Measurements from ENCODE around the gene TOPAZ1. TPM values are rescaled to one million over a fixed set of nuclear protein-coding genes. Genes with fewer than 3 reads are reported as not detected.

Gene TOPAZ1
- total and polyA plus RNA-seq, 2 of the 8 experiments (the other 6 are each of a cell fraction or from before 2014, with no cell fraction given), result not detected

DNA sequence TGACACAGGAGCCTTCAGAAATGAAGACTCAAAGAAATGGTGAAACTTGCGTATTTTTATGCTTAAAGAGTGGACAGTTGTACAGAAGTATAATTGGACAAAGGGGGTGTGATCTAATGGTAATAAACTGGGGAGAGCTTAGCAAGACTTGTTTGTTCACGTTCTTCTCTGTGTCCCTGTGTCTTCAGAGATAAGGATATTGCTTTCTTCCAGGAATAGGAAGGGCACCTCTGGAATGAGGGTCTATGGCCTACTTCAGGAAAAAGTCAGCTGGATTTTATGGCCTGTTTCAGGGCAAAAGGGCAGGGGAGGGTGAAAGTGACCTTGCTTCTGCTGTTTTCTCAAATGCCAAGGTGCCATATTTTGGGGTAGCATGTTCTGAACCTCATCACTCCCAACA lies 4.5 kb upstream of the TOPAZ1 start:
- Histone ChIP-seq H3K56ac (replicated peaks; ENCODE audit: insufficient read length, low read depth, low read length) (no peak overlapping the region), H3K14ac (ENCODE audit: insufficient read length) (no peak overlapping the region), H3K9ac (replicated peaks in 1 of 4; ENCODE audit: extremely low read depth in 1 of 4, low read depth in 3 of 4, low read length in 3 of 4) (no peak overlapping the region), H4K91ac (replicated peaks; ENCODE audit: insufficient read length, low read length) (no peak overlapping the region), H3K4ac (replicated peaks; ENCODE audit: insufficient read length, low read depth, low read length) (no peak overlapping the region), H2BK12ac (ENCODE audit: low read depth, low read length) (no peak overlapping the region), H4K8ac (ENCODE audit: extremely low read depth, insufficient read depth, low read length) (no peak overlapping the region), H3K27me3 (replicated peaks in 1 of 4; ENCODE audit: control insufficient read depth in 3 of 4, extremely low read depth in 1 of 4, insufficient read depth in 3 of 4, low read length in 3 of 4) (no peaks in the 10 kb centered on the region), H3K4me2 (ENCODE audit: insufficient read depth in 1 of 2, low read depth in 2 of 2, low read length in 2 of 2) (no peak overlapping the region), H2BK5ac (ENCODE audit: low read depth, low read length) (no peak overlapping the region), H2BK20ac (ENCODE audit: low read length) (no peak overlapping the region), H2BK15ac (ENCODE audit: low read length) (no peak overlapping the region), H3K27ac (ENCODE audit: low read depth, low read length) (no peak overlapping the region), H3K23me2 (ENCODE audit: low read depth, low read length) (no peaks in the 10 kb centered on the region; the same call in 1 of the 2 replicates), H3K4me1 (replicated peaks in 1 of 4; ENCODE audit: control insufficient read depth in 3 of 4, insufficient read depth in 4 of 4, low read length in 3 of 4) (no peaks in the 10 kb centered on the region; a peak in 1 of 7 replicates), H3K79me1 (ENCODE audit: low read depth, low read length) (no peaks in the 10 kb centered on the region), H3K23ac (ENCODE audit: insufficient read length) (no peak overlapping the region), H4K5ac (ENCODE audit: insufficient read length, low read depth, low read length) (no peak overlapping the region), H3K18ac (ENCODE audit: extremely low read depth, low read length) (no peak overlapping the region), H2AK5ac (ENCODE audit: low read depth, low read length) (no peak overlapping the region), H3K4me3 (ENCODE audit: extremely low read depth in 1 of 4, insufficient read depth in 2 of 4, low read depth in 3 of 4, low read length in 4 of 4) (no peak overlapping the region), H3K36me3 (ENCODE audit: control insufficient read depth in 2 of 4, insufficient read depth in 4 of 4, low read length in 3 of 4) (no peaks in the 10 kb centered on the region), H2AFZ (ENCODE audit: low read length) (no peak overlapping the region), H2BK120ac (replicated peaks; ENCODE audit: low read depth, low read length) (no peak overlapping the region), H3K79me2 (ENCODE audit: control insufficient read depth in 1 of 2, insufficient read depth in 2 of 2, low read length in 2 of 2) (no peaks in the 10 kb centered on the region), H3K9me3 (ENCODE audit: insufficient read depth in 2 of 2, low read depth in 1 of 2, low read length in 1 of 2) (no peaks in the 10 kb centered on the region; a peak in 1 of 4 replicates), H4K20me1 (replicated peaks in 1 of 2; ENCODE audit: control insufficient read depth in 1 of 2, insufficient read depth in 2 of 2, low read length in 2 of 2) (no peaks in the 10 kb centered on the region)
- DNase-seq (ENCODE audit: low read depth in 1 of 2, low spot score in 2 of 2) (no peak), FAIRE-seq (no peak)
- CTCF ChIA-PET (ENCODE audit: partially characterized antibody), result interaction anchor here (0.9 to 6.0 kb wide), 5 partner anchors 11 to 703 kb away, joined by 3 to 32 read pairs (median 4); no protein-coding TSS in a partner anchor
- TF ChIP-seq ASH2L (IDR thresholded peaks at IDR 0.05; ENCODE audit: low read length) (no peak), MAFK (IDR thresholded peaks at IDR 0.05; ENCODE audit: low read depth, low read length) (no peak), CHD1 (IDR thresholded peaks at IDR 0.05; ENCODE audit: low read depth, low read length) (no peak), GABPA (IDR thresholded peaks at IDR 0.05; ENCODE audit: borderline replicate concordance, insufficient read depth, low read length) (no peak), CHD2 (IDR thresholded peaks at IDR 0.05; ENCODE audit: low read length) (no peak)
- TF ChIP-seq, protein P1, sequence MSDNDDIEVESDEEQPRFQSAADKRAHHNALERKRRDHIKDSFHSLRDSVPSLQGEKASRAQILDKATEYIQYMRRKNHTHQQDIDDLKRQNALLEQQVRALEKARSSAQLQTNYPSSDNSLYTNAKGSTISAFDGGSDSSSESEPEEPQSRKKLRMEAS (IDR thresholded peaks at IDR 0.05), result no peak
- WGBS, 2 experiments (ENCODE audit: extremely low coverage in 1 of 2, insufficient coverage in 1 of 2, insufficient read length in 1 of 2, insufficient replicate concordance in 2 of 2, low coverage in 1 of 2, low lambda C conversion rate in 2 of 2, missing lambda C conversion rate in 1 of 2), result 94% methylated on average over 2 of the region's 2 CpGs; no CpG with 5 or more reads in 1 of the 2 experiments
- POLR2A ChIA-PET (ENCODE audit: partially characterized antibody), result interaction anchor here (0.8 kb wide), 1 partner anchor 358 kb away, joined by 4 read pairs; no protein-coding TSS in a partner anchor

Data from H1 (cell line).